SK-N-SH (cell line): Measurements from ENCODE around the gene PRRC2B. TPM values are rescaled to one million over a fixed set of nuclear protein-coding genes. Genes with fewer than 3 reads are reported as not detected.

ENCODE experiments used
- CTCF ChIA-PET: fragments of 300-600, 350-600 bp; formaldehyde crosslinking; extraction: SDS; loops from one replicate; lab custom pipeline; 2021; lab: Yijun Ruan, JAX
- POLR2A ChIA-PET: fragments of 350-600 bp; sonication (Branson Sonifier 250); formaldehyde crosslinking; extraction: SDS; loops from one replicate; lab custom pipeline; 2020; ENCODE audit warnings: antibody characterized with exemption, inconsistent platforms; lab: Yijun Ruan, JAX
- DNase-seq: peaks from one replicate; pipeline ENCODE4 v3.0.0; 2012
- H2AFZ ChIP-seq: fragments of 200-600 bp; sonication (generic); 2 replicates; pipeline ENCODE4 v1.8.1; 2016; ENCODE audit warnings: antibody characterized with exemption, mild to moderate bottlenecking, low read depth
- H3F3A ChIP-seq: fragments of 200-600 bp; sonication (generic); replicated peaks from 2 replicates; pipeline ENCODE3; 2016; ENCODE audit warnings: antibody characterized with exemption, mild to moderate bottlenecking; ENCODE audit not compliant: insufficient read depth
- H3K27ac ChIP-seq, 2 experiments: fragments of 200-500 bp in 1 of 2; fragments of 200-600 bp in 1 of 2; sonication (Bioruptor generic) in 1 of 2; sonication (generic), shearing (Covaris generic) in 1 of 2; 2 replicates each; pipeline versions ENCODE4 v1.5.1 to v1.6.1; 2014 to 2016; ENCODE audit warnings: low read depth in 2 of 2, inconsistent platforms in 1 of 2, low read length in 1 of 2, mild to moderate bottlenecking in 1 of 2, mixed read lengths in 1 of 2
- H3K27me3 ChIP-seq: fragments of 200-600 bp; sonication (generic), shearing (Covaris generic); 2 replicates; pipeline ENCODE4 v1.6.1; 2016; ENCODE audit warnings: mixed run types; ENCODE audit not compliant: insufficient read depth
- H3K36me3 ChIP-seq, 2 experiments: fragments of 200-500 bp in 1 of 2; fragments of 200-600 bp in 1 of 2; sonication (Bioruptor generic) in 1 of 2; sonication (generic) in 1 of 2; replicated peaks in 1 of 2; 2 replicates each; pipeline versions ENCODE3 to v1.5.1; 2014 to 2016; ENCODE audit warnings: low read length in 1 of 2, mild to moderate bottlenecking in 1 of 2; ENCODE audit not compliant: insufficient read depth in 2 of 2, control insufficient read depth in 1 of 2
- H3K4me1 ChIP-seq, 2 experiments: fragments of 200-500 bp in 1 of 2; fragments of 200-600 bp in 1 of 2; sonication (Bioruptor generic) in 1 of 2; sonication (generic), shearing (Covaris generic) in 1 of 2; 2 replicates each; pipeline versions ENCODE4 v1.5.1 to v1.6.1; 2014 to 2016; ENCODE audit warnings: low read depth in 1 of 2, low read length in 1 of 2, mixed run types in 1 of 2; ENCODE audit not compliant: insufficient read depth in 2 of 2, control insufficient read depth in 1 of 2
- H3K4me2 ChIP-seq: fragments of 200-600 bp; sonication (generic), shearing (Covaris generic); 2 replicates; pipeline ENCODE4 v1.6.1; 2017; ENCODE audit warnings: mixed run types
- H3K4me3 ChIP-seq, 2 experiments: fragments of 200-500 bp in 1 of 2; fragments of 200-600 bp in 1 of 2; sonication (Bioruptor generic) in 1 of 2; sonication (generic), shearing (Covaris generic) in 1 of 2; 2 replicates each; pipeline versions ENCODE4 v1.5.1 to v1.8.1; 2014 to 2016; ENCODE audit warnings: low read depth in 2 of 2, inconsistent platforms in 1 of 2, low read length in 1 of 2, mild to moderate bottlenecking in 1 of 2, mixed read lengths in 1 of 2, moderate library complexity in 1 of 2
- H3K79me2 ChIP-seq: fragments of 200-600 bp; sonication (generic); 2 replicates; pipeline ENCODE4 v1.8.1; 2017; ENCODE audit warnings: mild to moderate bottlenecking; ENCODE audit not compliant: insufficient read depth
- H3K9ac ChIP-seq: fragments of 200-600 bp; sonication (generic); 2 replicates; pipeline ENCODE4 v1.6.1; 2017; ENCODE audit warnings: mixed run types
- H3K9me2 ChIP-seq: fragments of 200-600 bp; sonication (generic); 2 replicates; pipeline ENCODE4 v1.6.1; 2017; ENCODE audit warnings: mixed run types
- H3K9me3 ChIP-seq: fragments of 200-600 bp; sonication (generic); 2 replicates; pipeline ENCODE4 v1.6.1; 2017; ENCODE audit warnings: mixed run types, mild to moderate bottlenecking, moderate library complexity
- H4K20me1 ChIP-seq: fragments of 200-600 bp; sonication (generic); 2 replicates; pipeline ENCODE4 v1.6.1; 2017; ENCODE audit warnings: mild to moderate bottlenecking, mixed run types; ENCODE audit not compliant: insufficient read depth
- CTCF ChIP-seq: fragments of 200-600 bp; sonication (generic); IDR thresholded peaks from 2 replicates; pipeline ENCODE4 v1.6.1; 2017; ENCODE audit warnings: antibody characterized with exemption, mild to moderate bottlenecking, moderate library complexity
- EZH2phosphoT487 ChIP-seq: fragments of 200-600 bp; sonication (generic); IDR thresholded peaks from 2 replicates; pipeline ENCODE4 v1.6.1; 2017; ENCODE audit warnings: low read depth, mixed run types, mild to moderate bottlenecking, antibody characterized with exemption, moderate library complexity, borderline replicate concordance
- FOSL2 ChIP-seq: IDR thresholded peaks from 2 replicates; pipeline ENCODE4 v1.4.0; 2012; ENCODE audit warnings: low read depth, mild to moderate bottlenecking, moderate library complexity, borderline replicate concordance
- FOXM1 ChIP-seq: IDR thresholded peaks from 2 replicates; pipeline ENCODE4 v1.4.0; 2012; ENCODE audit warnings: low read depth, mild to moderate bottlenecking
- JUND ChIP-seq: IDR thresholded peaks from 2 replicates; pipeline ENCODE4 v1.4.0; 2012
- MEF2A ChIP-seq: IDR thresholded peaks from 2 replicates; pipeline ENCODE4 v1.4.0; 2012; ENCODE audit warnings: low read depth, borderline replicate concordance
- NRF1 ChIP-seq: IDR thresholded peaks from 2 replicates; pipeline ENCODE4 v1.6.1; 2012; ENCODE audit warnings: low read depth, mild to moderate bottlenecking, low read length
- POLR2AphosphoS5 ChIP-seq: IDR thresholded peaks from 2 replicates; pipeline ENCODE4 v1.6.1; 2012; ENCODE audit warnings: low read depth, low read length
- RCOR1 ChIP-seq: fragments of 150-350 bp; IDR thresholded peaks from 2 replicates; pipeline ENCODE4 v1.6.1; 2017; ENCODE audit warnings: antibody characterized with exemption, low read length
- RFX5 ChIP-seq: IDR thresholded peaks from 2 replicates; pipeline ENCODE4 v1.6.1; 2012; ENCODE audit warnings: mild to moderate bottlenecking, improper control_type of control experiment, low read length
- SIN3A ChIP-seq: IDR thresholded peaks from 2 replicates; pipeline ENCODE4 v1.6.1; 2012; ENCODE audit warnings: low read depth, mild to moderate bottlenecking, low read length, moderate library complexity, borderline replicate concordance
- TAF1 ChIP-seq: IDR thresholded peaks from 2 replicates; pipeline ENCODE4 v1.6.1; 2012; ENCODE audit warnings: low read depth, mild to moderate bottlenecking, low read length, moderate library complexity, borderline replicate concordance
- TCF12 ChIP-seq: IDR thresholded peaks from 2 replicates; pipeline ENCODE4 v1.4.0; 2012
- WGBS: methylation state at CpG from one replicate; pipeline ENCODE4 v1.1.6; 2017; ENCODE audit warnings: low lambda C conversion rate; 5-methylcytosine and 5-hydroxymethylcytosine counted together
- polyA plus RNA-seq, 3 experiments: library from polyadenylated mRNA; depleted of rRNA; stranded (reverse); fragments of >200 nt; gene quantifications; 2 replicates each; pipeline ENCODE4 v1.2.3, GENCODE V29; 2012
- TF ChIP-seq, protein P1 (sequence below): IDR thresholded peaks from 2 replicates; pipeline ENCODE4; 2012
- TF ChIP-seq, protein P2 (sequence below): IDR thresholded peaks from 2 replicates; pipeline ENCODE4 v1.6.1; 2012; ENCODE audit warnings: mild to moderate bottlenecking, low read depth, low read length, moderate library complexity

Gene PRRC2B
- polyA plus RNA-seq, 1 of the 3 experiments (the other 2 are of a cell fraction), result 26.3 TPM

- Histone ChIP-seq H3K9me2 (no peaks in the 10 kb centered on the region), H3K9me3 (no peaks in the 10 kb centered on the region), H3K27ac (peak overlapping the region; percentile 35 to 80; a peak in 2 of 4 replicates), H2AFZ (no peak overlapping the region), H3F3A (peaks cover 24% of the 10 kb centered on the region), H3K4me1 (peaks cover 35% of the 10 kb centered on the region in 2 experiments), H3K36me3 (peaks cover 0 to 6% of the 10 kb centered on the region in 2 experiments), H3K4me3 (peak overlapping the region; percentile 25 to 87), H3K27me3 (no peaks in the 10 kb centered on the region), H3K79me2 (peaks cover 71% of the 10 kb centered on the region), H3K4me2 (peak overlapping the region; percentile 95), H3K9ac (peak overlapping the region; percentile 93; the same call in 1 of the 2 replicates), H4K20me1 (peaks cover 70% of the 10 kb centered on the region)
- DNase-seq, result no peak
- CTCF ChIA-PET, result interaction anchor here (0.8 to 2.4 kb wide), 6 partner anchors 9 to 82 kb away, joined by 3 to 6 read pairs (median 4); no protein-coding TSS in a partner anchor
- TF ChIP-seq, protein P1, sequence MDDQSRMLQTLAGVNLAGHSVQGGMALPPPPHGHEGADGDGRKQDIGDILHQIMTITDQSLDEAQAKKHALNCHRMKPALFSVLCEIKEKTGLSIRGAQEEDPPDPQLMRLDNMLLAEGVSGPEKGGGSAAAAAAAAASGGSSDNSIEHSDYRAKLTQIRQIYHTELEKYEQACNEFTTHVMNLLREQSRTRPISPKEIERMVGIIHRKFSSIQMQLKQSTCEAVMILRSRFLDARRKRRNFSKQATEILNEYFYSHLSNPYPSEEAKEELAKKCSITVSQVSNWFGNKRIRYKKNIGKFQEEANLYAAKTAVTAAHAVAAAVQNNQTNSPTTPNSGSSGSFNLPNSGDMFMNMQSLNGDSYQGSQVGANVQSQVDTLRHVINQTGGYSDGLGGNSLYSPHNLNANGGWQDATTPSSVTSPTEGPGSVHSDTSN, result no peak
- TF ChIP-seq RFX5, result no peak
- no peak for TF ChIP-seq TAF1
- 70% methylated on average over 3 of the region's 3 CpGs for WGBS
- POLR2A ChIA-PET, result interaction anchor here (1.2 to 1.8 kb wide), 2 partner anchors 23 to 43 kb away, joined by 3 to 6 read pairs; no protein-coding TSS in a partner anchor
These were observed 2.7 kb downstream of the PRRC2B start for GRCh38 chr9:131396626-131397025.

DNA sequence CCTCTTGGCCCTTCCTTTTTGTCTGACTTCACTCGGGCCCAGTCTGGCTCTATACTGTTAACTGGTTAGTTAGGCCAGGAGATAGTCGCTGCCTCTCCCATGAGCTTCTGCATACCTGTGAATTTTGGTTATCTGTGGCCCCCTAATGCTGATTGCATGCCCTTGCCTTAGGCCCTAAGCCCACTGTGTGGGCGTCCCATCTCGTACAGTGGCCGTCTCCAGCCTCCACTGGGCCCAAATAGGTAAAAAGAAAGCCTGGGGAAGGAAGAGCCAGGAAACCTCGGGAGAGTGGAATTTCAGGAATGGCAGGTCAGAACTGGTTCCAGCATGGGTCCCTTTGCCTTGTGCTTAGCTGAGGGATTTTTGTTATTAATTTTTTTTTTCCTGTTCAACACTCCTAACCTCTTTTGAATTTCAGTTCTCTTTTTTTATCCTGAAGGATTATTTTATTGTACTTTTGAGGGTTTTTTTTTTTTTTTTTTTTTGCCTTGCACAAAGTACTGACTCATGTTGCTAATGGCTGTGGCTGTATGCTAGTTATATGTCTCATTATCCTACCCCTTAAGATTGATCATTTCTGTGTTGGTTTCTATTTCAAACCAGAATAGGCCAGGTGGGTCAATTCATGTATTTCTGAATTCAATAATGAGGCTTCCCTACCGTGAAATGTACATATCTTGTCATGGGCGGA is 3.4 kb downstream of the PRRC2B start:
- Histone ChIP-seq H3K9me3 (no peaks in the 10 kb centered on the region), H3K9ac (peak overlapping the region; percentile 93; the same call in 1 of the 2 replicates), H3K4me3 (peak overlapping the region; percentile 25 to 87), H3K36me3 (peaks cover 0 to 6% of the 10 kb centered on the region in 2 experiments), H4K20me1 (peaks cover 76% of the 10 kb centered on the region), H3K4me2 (peak overlapping the region; percentile 95), H3K79me2 (peaks cover 77% of the 10 kb centered on the region), H3K4me1 (peaks cover 38 to 41% of the 10 kb centered on the region in 2 experiments), H3K27me3 (no peaks in the 10 kb centered on the region), H3K9me2 (no peaks in the 10 kb centered on the region), H3K27ac (peak overlapping the region; percentile 35 to 80), H3F3A (peaks cover 24% of the 10 kb centered on the region), H2AFZ (no peak overlapping the region)
- POLR2A ChIA-PET, result interaction anchor here (1.2 to 1.8 kb wide), 2 partner anchors 24 to 42 kb away, joined by 3 to 6 read pairs; no protein-coding TSS in a partner anchor
- CTCF ChIA-PET, result interaction anchor here (0.8 to 2.4 kb wide), 6 partner anchors 8 to 81 kb away, joined by 3 to 6 read pairs (median 4); no protein-coding TSS in a partner anchor
- TF ChIP-seq, protein P2, sequence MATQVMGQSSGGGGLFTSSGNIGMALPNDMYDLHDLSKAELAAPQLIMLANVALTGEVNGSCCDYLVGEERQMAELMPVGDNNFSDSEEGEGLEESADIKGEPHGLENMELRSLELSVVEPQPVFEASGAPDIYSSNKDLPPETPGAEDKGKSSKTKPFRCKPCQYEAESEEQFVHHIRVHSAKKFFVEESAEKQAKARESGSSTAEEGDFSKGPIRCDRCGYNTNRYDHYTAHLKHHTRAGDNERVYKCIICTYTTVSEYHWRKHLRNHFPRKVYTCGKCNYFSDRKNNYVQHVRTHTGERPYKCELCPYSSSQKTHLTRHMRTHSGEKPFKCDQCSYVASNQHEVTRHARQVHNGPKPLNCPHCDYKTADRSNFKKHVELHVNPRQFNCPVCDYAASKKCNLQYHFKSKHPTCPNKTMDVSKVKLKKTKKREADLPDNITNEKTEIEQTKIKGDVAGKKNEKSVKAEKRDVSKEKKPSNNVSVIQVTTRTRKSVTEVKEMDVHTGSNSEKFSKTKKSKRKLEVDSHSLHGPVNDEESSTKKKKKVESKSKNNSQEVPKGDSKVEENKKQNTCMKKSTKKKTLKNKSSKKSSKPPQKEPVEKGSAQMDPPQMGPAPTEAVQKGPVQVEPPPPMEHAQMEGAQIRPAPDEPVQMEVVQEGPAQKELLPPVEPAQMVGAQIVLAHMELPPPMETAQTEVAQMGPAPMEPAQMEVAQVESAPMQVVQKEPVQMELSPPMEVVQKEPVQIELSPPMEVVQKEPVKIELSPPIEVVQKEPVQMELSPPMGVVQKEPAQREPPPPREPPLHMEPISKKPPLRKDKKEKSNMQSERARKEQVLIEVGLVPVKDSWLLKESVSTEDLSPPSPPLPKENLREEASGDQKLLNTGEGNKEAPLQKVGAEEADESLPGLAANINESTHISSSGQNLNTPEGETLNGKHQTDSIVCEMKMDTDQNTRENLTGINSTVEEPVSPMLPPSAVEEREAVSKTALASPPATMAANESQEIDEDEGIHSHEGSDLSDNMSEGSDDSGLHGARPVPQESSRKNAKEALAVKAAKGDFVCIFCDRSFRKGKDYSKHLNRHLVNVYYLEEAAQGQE, result no peak
- TF ChIP-seq POLR2AphosphoS5 (no peak), JUND (no peak), TCF12 (no peak), TAF1 (no peak), CTCF (no peak), RCOR1 (no peak), FOSL2 (no peak), EZH2phosphoT487 (no peak), RFX5 (no peak), FOXM1 (no peak), MEF2A (no peak), SIN3A (no peak), NRF1 (no peak)
- no peak for DNase-seq
- 38% methylated on average over 8 of the region's 8 CpGs for WGBS
